IPS-18c (cell line): Measurements from ENCODE around the gene TSPAN12.
"Not testable (repeated sequence)": the region's sequence is repeated elsewhere in the genome, so short reads cannot be mapped to it uniquely, and the experiment has no call there.

ENCODE experiments used
- H3K4me3 ChIP-seq: 2 replicates; pipeline ENCODE4 v1.7.0; 2013; ENCODE audit warnings: low read depth, mild to moderate bottlenecking, low read length, moderate library complexity; ENCODE audit not compliant: insufficient read depth
- H3K9me3 ChIP-seq: one replicate; pipeline ENCODE4 v1.6.1; 2013; ENCODE audit warnings: mild to moderate bottlenecking, low read length, moderate library complexity; ENCODE audit not compliant: control insufficient read depth, insufficient read depth

Gene TSPAN12

DNA sequence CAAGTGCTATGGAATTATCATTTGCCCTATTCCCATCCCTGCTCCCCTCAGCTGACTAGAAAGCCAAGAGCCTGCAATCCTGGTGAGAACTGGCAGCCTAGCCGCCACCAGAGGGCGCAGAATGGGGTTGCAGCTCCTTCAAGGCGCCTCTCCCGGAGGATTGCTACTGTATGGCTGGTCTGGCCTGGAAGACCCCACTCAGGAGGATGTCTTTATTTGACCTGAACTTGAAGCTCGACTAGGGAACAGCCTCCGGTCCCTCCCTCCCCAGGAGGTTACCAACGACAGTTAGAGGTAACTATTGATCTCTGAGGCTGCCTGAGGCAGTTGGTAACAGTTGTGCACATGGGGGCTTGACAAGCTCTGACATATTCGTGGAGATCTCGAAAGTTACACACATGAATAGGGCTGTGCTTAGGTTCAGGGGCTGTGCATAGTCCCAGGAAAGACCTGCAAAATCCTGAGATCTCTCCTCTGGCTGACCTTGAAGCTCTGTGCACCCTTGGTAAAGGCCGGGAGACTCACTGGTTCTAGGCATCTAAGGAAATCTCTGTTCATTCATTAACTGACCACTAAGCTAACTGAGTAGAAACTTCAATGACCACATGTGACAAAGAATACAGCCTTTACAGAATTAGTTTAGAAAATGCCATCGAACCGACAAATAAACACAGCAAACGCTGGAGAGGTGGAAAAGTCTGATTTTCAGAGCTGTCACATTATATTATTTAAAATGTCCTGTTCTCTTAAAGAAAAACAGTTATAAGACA is 65.7 kb downstream of the TSPAN12 start:
- Histone ChIP-seq H3K9me3 (no peaks in the 10 kb centered on the region), H3K4me3 (no peak overlapping the region)

DNA sequence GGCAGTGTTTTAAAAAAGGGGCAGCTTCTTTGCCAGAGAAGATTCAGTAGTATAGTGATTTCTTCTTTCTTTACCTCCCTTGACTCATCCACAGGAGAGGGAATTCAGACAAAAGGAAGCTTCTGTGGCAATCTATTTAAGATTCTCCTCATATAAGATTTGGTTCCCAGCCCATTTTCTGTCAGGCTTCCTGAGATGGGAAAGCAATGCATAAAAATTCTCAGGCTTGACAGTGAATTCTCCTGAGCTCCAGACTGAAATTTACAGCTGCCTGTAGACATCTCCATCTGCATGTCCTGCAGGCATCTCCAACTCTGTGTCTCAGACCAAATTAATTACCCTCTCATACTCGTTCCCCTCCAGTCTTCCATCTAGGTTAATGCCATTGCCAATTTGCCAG is 72.8 kb downstream of the TSPAN12 start:
- no peak overlapping the region for H3K4me3 ChIP-seq
- H3K9me3 ChIP-seq = no peaks in the 10 kb centered on the region

DNA sequence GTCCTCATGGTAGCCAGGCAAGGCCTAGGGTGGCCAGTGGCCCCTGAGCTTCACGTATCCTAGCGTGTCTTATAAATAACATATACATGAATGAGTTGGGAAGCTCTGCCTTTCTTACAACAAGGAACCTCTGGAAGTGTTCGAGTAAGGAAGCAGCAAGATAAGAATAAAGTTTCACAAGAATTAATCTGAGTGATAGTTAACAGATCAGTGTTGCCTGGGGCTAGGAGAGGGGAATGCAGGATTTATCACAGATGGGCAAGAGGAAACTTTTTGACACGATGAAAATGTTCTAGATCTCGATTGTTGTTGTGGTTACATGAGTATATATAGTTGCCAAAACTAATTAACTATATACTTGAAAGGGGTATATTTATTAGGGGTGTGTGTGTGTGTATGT is 74.2 kb downstream of the TSPAN12 start:
- H3K9me3 ChIP-seq = no peaks in the 10 kb centered on the region
- no peak overlapping the region for H3K4me3 ChIP-seq

DNA sequence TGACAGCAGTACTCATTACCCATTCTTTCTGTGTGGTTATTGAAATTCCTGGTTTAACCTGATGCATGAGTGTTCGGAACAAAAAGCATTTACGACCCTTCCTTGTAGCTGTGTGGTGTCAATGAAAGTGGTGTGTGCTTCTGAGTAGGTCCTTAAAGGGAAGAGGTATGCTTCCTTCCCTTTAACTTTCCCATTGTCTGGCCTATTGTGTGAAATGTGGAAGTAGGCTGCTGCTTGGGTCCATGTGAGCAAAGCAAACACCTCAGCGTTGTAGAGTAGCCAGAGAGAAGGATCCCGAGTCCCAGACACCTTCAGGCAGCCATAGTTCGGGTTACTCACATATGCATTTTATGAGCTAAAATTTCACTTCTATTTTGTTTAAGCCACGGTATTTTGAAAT is 74.7 kb downstream of the TSPAN12 start:
- Histone ChIP-seq H3K4me3 (no peak overlapping the region), H3K9me3 (no peaks in the 10 kb centered on the region)

DNA sequence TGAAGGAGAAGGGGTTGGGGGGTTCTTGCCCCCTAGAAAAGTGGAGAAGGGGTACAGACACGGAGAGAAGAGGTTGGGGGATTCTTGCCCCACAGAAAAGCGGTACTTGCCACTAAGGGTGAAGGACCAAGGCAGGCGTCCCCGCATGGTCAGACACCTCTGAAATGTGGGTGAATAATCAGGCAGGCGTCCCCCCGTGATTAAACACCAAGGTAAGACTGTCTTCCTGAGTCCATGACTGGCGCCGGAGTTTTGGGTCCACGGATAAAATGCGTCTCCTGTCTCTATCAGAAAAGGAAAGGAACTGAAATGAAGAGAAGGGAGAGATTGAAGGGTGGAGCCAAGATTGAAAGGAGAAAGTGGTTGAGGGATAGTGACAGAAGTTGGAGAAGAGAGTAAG is 76.0 kb downstream of the TSPAN12 start:
- H3K9me3 ChIP-seq, H3K4me3 ChIP-seq: not testable (repeated sequence)

DNA sequence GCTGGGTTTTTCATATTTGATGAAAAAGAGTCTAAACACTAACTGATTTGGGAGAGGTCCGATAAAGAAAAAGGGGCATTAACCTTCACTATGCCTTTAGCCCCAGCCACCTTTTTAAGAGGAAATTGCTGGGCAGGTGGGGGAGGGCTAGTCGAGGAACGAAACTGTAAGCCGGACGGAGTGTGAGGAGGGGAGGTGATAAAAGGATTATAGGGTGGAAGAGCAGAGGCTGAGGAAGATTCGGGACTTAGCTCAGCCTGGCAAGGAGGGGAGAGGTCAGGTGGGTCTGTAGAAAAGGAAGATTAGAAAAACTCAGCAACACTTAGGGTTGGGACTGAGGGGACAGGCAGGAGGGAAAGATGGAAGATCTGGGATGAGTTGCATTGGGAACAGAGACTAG is 77.0 kb downstream of the TSPAN12 start:
- Histone ChIP-seq H3K4me3 (no peak overlapping the region), H3K9me3 (no peaks in the 10 kb centered on the region)

DNA sequence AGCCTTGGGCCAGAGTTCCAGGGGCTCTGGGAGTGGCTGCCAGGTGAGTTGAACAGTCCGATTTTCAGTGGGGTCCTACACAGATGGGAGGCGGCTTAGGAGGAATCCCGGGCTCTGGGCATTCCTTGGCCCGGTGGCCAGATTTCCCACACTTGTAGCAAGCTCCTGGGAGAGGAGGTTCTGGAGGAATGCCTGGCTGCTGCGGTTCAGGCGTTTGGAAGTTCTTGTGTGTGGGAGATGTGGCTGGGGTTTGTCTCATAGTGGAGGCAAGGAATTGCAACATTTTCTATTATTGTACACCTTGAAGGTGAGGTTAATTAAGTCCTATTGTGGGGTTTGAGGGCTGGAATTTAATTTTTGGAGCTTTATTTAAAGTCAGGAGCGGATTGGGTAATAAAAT is 77.5 kb downstream of the TSPAN12 start:
- H3K4me3 ChIP-seq = not testable (repeated sequence)

DNA sequence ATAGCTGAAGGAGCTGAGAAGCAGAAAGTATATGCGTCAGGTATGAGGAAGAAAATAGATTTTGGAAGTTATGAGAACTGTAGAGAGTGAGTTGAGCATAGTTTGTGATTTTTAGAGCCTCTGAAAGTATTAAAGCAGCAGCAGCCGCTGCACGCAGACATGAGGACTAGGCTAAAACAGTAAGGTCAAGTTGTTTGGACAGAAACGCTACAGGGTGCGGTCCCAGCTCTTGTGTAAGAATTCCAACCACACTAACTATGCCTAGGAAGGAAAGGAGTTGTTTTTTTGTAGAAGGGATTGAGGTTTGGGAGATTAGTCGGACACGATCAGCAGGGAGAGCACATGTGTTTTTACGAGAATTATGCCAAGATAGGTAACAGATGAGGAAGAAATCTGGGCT is 78.9 kb downstream of the TSPAN12 start:
- not testable (repeated sequence) for H3K4me3 ChIP-seq, H3K9me3 ChIP-seq

More for the DNA sequence above, 77.5 kb downstream of the TSPAN12 start:
- not testable (repeated sequence) for H3K9me3 ChIP-seq

DNA sequence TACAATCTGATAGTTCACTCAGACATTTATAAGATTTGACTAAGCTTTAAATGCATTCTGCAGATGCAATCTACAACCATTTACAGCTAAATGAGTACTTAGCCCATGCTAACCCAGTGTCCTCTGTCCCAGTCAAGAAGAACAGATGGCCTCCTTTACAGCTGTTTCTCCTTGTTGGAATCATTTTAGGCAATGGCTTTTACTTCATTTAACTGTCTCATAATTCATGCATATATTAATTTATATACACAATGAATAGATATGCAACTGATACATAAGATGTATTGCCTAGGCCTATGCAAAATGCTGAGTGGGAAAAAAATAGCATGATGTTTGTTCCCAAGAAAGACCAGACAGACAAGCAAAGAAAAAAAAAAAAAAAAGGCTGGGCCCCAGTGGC is 82.2 kb downstream of the TSPAN12 start:
- Histone ChIP-seq H3K4me3 (no peak overlapping the region), H3K9me3 (no peaks in the 10 kb centered on the region)

DNA sequence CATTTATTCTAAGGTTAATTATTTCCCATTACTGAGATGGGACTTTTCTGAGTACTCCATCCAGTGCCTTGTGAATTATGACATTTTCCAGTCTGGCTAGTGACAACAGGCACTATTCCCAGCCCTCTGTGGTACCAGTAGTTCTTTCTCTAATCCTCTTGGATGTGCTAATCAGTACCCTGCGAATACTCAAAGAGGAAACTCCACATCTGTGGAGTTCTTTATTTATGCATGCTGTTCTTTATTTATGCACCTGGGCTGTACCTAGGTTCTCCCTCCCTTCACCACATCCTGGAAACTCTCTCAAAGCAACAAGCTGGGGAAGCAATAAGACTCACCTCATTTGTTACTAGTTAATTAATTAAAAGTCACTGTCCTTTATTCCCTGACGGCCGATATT is 83.5 kb downstream of the TSPAN12 start:
- no peak overlapping the region for H3K4me3 ChIP-seq
- H3K9me3 ChIP-seq = no peaks in the 10 kb centered on the region

DNA sequence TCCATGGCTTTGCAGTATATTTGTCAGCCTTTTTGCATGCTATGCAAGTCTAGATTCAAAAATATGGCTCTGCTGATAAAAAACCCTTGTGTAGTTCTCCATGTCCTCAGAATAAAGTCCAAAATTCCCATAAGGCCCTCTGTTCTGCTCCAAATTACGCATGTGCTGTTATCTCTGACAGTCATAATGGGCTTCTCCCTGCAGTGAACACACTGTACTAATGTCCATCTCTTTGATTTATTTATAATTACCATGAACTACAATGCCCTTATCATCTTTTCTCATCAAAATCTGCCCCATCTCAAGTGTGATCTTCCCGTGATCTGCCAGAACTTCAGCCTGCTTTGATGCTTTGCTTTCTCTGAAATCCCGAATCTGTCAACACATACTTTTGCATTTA is 87.7 kb downstream of the TSPAN12 start:
- Histone ChIP-seq H3K9me3 (no peaks in the 10 kb centered on the region), H3K4me3 (no peak overlapping the region)

DNA sequence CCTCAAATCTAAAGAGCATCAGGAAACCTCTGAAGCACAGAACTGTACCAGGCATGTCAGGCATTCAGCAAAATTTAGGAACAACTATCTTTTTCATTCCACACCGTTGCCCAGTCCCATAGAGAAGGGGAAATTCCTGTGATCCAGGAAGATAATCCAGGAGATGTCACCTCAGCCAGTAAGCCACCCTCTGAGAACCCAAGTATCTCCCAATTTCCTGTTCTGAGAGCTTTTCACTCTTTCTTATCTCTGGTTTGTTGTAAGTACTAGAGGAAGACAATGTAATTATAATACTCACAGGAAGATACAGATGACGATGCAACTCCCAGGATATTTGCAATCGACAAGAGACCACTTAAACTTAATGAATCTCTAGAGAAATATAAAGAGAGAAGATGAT is 97.1 kb downstream of the TSPAN12 start:
- no peak overlapping the region for H3K4me3 ChIP-seq
- H3K9me3 ChIP-seq = no peaks in the 10 kb centered on the region

DNA sequence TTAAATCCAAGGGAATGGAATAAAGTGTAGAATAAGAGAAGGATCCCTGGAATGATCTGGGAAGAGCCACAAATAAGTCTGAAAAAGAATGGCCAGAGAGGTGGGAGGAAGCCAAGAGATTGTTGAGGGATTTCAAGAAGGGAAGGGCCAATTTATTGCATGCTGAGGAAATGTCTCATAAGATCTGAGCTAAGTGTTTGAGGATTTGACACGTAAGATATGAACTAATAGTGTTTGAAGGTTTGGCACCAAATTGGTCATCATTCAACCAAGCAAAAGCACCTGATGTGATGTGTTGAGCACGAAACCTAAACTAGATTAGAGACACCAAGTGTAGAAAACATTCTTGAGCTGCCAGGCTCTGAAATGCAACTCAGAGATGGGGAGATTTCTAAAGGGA is 97.9 kb downstream of the TSPAN12 start:
- Histone ChIP-seq H3K9me3 (no peaks in the 10 kb centered on the region), H3K4me3 (no peak overlapping the region)

DNA sequence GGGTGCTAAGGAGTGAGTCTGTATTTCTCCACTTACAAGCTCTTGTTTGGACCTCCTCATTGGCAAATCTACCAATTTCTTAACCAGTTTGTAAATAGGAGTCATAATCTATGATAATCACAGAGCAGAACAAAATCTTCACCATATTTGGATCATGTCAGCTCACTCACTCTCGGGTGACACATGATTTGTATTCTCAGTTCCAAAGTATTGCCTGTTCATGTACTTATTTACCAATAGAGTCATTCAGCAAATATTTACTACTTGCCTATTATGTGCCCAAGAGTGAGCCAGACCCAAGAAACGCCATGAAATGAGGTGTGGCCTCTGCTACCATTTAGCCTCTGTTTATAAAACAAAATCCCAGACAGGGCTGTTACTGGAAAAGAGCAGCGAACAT is 114.8 kb downstream of the TSPAN12 start:
- Histone ChIP-seq H3K4me3 (no peak overlapping the region), H3K9me3 (no peaks in the 10 kb centered on the region)

DNA sequence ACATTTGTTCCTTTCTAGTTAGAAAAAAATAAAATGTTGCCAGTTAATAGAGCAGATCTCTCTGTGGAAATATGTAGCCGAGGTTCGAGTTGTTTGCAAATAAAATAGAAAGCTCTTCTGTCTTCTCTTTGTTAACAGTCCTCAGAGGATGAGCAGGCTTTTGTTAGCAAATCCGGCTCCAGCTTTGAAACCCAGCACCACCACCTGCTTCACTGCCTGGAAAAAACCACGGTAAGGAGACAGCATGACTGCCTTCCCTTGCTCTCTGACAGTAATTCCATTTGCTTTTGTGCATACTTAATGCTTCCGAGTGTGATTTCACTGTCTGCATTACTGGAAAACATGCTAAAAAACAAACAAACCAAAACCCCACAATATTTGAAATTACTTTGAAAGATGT is 115.6 kb downstream of the TSPAN12 start:
- H3K9me3 ChIP-seq = no peaks in the 10 kb centered on the region

DNA sequence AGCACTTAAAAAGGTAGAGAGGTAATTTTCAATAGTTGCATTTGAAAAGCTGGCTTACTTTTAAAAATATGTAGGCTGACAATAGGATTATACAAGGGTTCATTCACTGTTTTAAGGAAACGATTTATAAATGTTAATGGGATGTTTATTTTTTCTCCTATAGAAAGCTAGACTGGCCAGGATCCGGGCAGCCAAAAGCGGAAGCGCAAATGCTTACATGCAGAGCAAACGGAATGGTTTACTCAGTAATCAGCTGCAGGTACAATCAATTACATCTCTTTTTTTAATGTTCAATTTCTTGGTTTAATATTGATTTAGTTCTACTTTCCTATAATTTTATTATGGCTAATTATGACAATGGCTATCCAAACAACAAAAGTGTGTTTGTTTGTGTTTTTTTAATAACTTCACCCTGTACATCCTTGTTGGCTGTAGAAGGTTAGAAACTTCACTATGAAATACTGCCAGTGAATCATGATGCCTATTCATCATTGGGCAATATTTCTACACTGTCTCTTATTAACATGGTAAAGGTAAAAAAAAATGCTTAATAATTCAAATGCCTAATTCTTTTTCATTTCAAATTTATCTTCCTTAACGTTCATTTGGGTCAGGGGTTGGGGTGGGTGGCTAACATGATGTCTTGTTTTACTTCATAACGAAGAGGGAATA is 116.4 kb downstream of the TSPAN12 start:
- Histone ChIP-seq H3K4me3 (no peak overlapping the region), H3K9me3 (no peaks in the 10 kb centered on the region)

More for the DNA sequence above, 115.6 kb downstream of the TSPAN12 start:
- H3K4me3 ChIP-seq = no peak overlapping the region

DNA sequence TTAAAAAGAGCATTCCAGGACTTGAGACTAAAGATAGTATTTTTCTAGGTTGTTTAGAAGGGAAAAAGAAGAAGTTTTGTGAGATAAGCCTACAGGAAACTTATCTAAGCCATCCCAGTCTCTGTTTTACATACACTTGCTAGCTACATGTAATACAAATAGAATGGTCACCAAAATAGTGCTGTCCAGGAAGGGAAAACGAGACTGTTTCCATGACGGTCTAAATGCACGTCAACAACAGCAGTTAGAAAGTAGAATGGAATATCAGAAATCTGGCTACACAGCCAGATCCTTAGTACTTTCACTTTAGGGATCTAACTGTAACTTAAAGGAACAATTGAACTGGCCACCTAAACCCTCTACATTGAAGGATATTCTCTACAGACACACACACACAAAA is 117.6 kb downstream of the TSPAN12 start:
- H3K4me3 ChIP-seq = no peak overlapping the region
- H3K9me3 ChIP-seq = no peaks in the 10 kb centered on the region

DNA sequence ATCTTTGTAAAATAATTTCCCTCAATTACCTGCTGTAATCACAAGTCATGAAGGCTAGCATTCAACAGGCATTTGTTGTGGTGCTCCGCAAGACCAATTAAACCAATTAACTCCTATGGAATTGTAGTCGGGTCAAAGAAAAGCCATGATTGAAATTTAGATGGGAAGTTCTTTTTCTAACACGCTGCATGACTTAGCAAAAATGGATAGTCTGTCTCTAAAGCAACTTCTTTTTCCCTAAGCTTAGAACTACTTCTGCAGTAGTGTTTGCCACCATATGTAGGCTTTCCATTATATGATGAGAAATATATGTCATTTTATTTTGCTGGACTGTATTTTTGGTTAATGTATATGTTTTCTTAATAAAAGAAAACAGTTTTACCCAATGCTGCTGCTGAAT is 119.1 kb downstream of the TSPAN12 start:
- no peaks in the 10 kb centered on the region for H3K9me3 ChIP-seq
- no peak overlapping the region for H3K4me3 ChIP-seq
